Ovary (tissue), 9 donors: ENCODE results near the gene ZBTB34. TPM values are rescaled to one million over a fixed set of nuclear protein-coding genes. Genes with fewer than 3 reads are reported as not detected.

Experiments
- DNase-seq, 5 donors: peaks; one replicate each; pipeline ENCODE4 v3.0.0-alpha.2; 2019 to 2020
- H3K27ac ChIP-seq, 2 donors: fragments of 200-600 bp; one replicate each; pipeline versions ENCODE4 v1.5.1 to v1.8.0; 2019 to 2022
- H3K27me3 ChIP-seq: fragments of 200-600 bp; one replicate; pipeline ENCODE4 v1.8.0; 2022
- H3K36me3 ChIP-seq: fragments of 200-600 bp; sonication (generic); one replicate; pipeline ENCODE4 v1.5.1; 2019
- H3K4me1 ChIP-seq: one replicate; pipeline ENCODE4 v1.8.1; 2013; ENCODE audit warnings: mild to moderate bottlenecking, moderate library complexity; ENCODE audit not compliant: insufficient read depth
- H3K4me3 ChIP-seq: fragments of 200-600 bp; sonication (generic); one replicate; pipeline ENCODE4 v1.5.1; 2017
- H3K9me3 ChIP-seq, 2 donors: fragments of 200-600 bp in 1 of 2; sonication (generic) in 1 of 2; one replicate each; pipeline versions ENCODE4 v1.5.1 to v1.8.1; 2013 to 2019; ENCODE audit warnings: mild to moderate bottlenecking in 1 of 2, moderate library complexity in 1 of 2
- POLR2A ChIP-seq: fragments of 450-650 bp; IDR thresholded peaks from one replicate; pipeline ENCODE4 v1.6.1; 2017; ENCODE audit warnings: antibody characterized with exemption, mild to moderate bottlenecking, moderate library complexity
- WGBS, 3 donors: extraction: QIAGEN DNeasy Blood & Tissue Kit in 1 of 3; methylation state at CpG; one replicate each; pipeline versions ENCODE4 v1.1.5 to v1.1.7; 2013 to 2017; 5-methylcytosine and 5-hydroxymethylcytosine counted together
- intact Hi-C, 4 donors: fragments of 100-400 bp; cut with DNase I; formaldehyde crosslinking; loops; one replicate each; pipeline versions ENCODE4 v1.11.0 to v1.15.1; 2022 to 2023
- polyA plus RNA-seq, 2 donors: library from polyadenylated mRNA; stranded (reverse); fragments of 200-250 nt in 1 of 2; fragments of 350-450 nt in 1 of 2; fragmentation: Illumina TruSeq in 1 of 2; extraction: RNeasy Lipid Tissue Mini Kit (QIAGEN cat#74804) in 1 of 2; gene quantifications; one replicate each; pipeline ENCODE4 v1.2.3, GENCODE V29; 2013 to 2014
- total RNA-seq, 7 donors: library from RNA; depleted of rRNA in 2 of 7; stranded (reverse); fragments of >200 nt in 2 of 7; fragmentation: NEBNext Ultra II Directional in 3 of 7; extraction: Animal tissue kit (Norgen Biotek cat#: 25700) in 3 of 7; gene quantifications; one replicate each; pipeline versions ENCODE4 v1.1.0 to v1.2.4, GENCODE V29; 2016 to 2023
- TF ChIP-seq, protein P1 (sequence below), 3 donors: fragments of 450-650 bp in 2 of 3; fragments of 200-600 bp in 1 of 3; IDR thresholded peaks; one replicate each; pipeline versions ENCODE4 v1.5.1 to v1.8.0; 2016 to 2022; ENCODE audit warnings: antibody characterized with exemption in 3 of 3, mild to moderate bottlenecking in 1 of 3
- donor health status: DM: no; HTN: no; CAD: no; lungs with moderate emphysema.
- donor health status: DM: no; HTN: no; CAD: no.
- donor health status: Bipolar disorder and iron deficiency.
- donor health status: DM: yes; HTN: yes; CAD: no.
- donor health status: DM: no; HTN: no; CAD: no.
- donor health status: DM: yes; HTN: yes; CAD: no.

ZBTB34 gene
- total and polyA plus RNA-seq, 9 donors, result 3.4 to 10.0 (median 8.7) TPM

DNA sequence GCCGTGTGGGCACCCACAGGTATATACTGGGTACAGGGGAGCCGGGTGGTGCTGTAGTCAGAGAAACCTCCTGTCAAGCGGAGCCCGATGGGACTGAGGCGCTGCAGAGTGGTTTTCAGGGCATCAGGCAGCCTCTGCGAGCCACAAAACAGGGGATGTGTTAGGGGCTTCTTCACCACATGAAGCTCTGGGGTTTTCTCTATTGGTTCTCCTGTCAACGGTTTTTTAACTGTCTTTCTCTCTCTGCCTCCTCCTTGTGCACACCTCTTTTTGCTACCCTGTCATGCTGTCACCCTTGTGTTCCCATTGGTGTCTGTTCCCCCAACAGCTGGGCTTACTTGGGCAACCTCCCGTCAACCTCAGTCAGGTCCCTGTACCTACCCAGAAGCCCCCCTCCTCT, 74.0 kb downstream of the ZBTB34 start:
- Histone ChIP-seq H3K27ac (no peak overlapping the region), H3K36me3 (no peaks in the 10 kb centered on the region), H3K4me1 (no peaks in the 10 kb centered on the region), H3K27me3 (no peaks in the 10 kb centered on the region), H3K9me3 (no peaks in the 10 kb centered on the region), H3K4me3 (no peak overlapping the region)
- DNase-seq, result no peak
- intact Hi-C loops, result no loop called here
- 89 to 94% (median 93%) methylated on average over 8 of the region's 8 CpGs for WGBS, 3 donors
- TF ChIP-seq, protein P1, sequence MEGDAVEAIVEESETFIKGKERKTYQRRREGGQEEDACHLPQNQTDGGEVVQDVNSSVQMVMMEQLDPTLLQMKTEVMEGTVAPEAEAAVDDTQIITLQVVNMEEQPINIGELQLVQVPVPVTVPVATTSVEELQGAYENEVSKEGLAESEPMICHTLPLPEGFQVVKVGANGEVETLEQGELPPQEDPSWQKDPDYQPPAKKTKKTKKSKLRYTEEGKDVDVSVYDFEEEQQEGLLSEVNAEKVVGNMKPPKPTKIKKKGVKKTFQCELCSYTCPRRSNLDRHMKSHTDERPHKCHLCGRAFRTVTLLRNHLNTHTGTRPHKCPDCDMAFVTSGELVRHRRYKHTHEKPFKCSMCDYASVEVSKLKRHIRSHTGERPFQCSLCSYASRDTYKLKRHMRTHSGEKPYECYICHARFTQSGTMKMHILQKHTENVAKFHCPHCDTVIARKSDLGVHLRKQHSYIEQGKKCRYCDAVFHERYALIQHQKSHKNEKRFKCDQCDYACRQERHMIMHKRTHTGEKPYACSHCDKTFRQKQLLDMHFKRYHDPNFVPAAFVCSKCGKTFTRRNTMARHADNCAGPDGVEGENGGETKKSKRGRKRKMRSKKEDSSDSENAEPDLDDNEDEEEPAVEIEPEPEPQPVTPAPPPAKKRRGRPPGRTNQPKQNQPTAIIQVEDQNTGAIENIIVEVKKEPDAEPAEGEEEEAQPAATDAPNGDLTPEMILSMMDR (IDR thresholded peaks at IDR 0.05), result no peak
- TF ChIP-seq POLR2A, result no peak

Other genes with a start within 250 kb of the ZBTB34 start
- gene LMX1B, start 246.7 kb upstream of the ZBTB34 start, total RNA-seq, result under 1 TPM in 1 of 7 donors, not detected in 6; 0.20 TPM
- under 1 TPM in 1 of 2 donors, not detected in 1; 0.08 TPM for gene LMX1B, start 246.7 kb upstream of the ZBTB34 start, polyA plus RNA-seq
- gene ZBTB43, start 55.6 kb upstream of the ZBTB34 start, total RNA-seq, result 10 to 100 TPM in 5 of 7 donors, 1 to 10 TPM in 2; 6.1 to 33.3 (median 17.1) TPM
- 1 to 10 TPM; 5.0 to 7.3 TPM for gene ZBTB43, start 55.6 kb upstream of the ZBTB34 start, polyA plus RNA-seq
- 10 to 100 TPM in 1 of 7 donors, 1 to 10 TPM in 6; 3.2 to 13.1 (median 7.1) TPM for gene RALGPS1, start 54.1 kb downstream of the ZBTB34 start, total RNA-seq
- gene RALGPS1, start 54.1 kb downstream of the ZBTB34 start, polyA plus RNA-seq, result 1 to 10 TPM; 2.3 to 6.6 TPM